GM12892 (cell line): ENCODE measurements around the gene CCDC15.

Experiments used
- POLR2A ChIP-seq: IDR thresholded peaks from 2 replicates; pipeline ENCODE4 v1.6.1; 2011; ENCODE audit warnings: low read depth, low read length, control low read depth
- POLR2AphosphoS5 ChIP-seq: IDR thresholded peaks from 2 replicates; pipeline ENCODE4 v1.6.1; 2011; ENCODE audit warnings: low read depth, low read length, control low read depth
- TAF1 ChIP-seq: IDR thresholded peaks from 2 replicates; pipeline ENCODE4 v1.6.1; 2011; ENCODE audit warnings: low read depth, mild to moderate bottlenecking, control low read depth, low read length, borderline replicate concordance

- no peak for TF ChIP-seq TAF1
- no peak for TF ChIP-seq POLR2AphosphoS5
- TF ChIP-seq POLR2A: no peak
These were observed 109.5 kb downstream of the CCDC15 start for GRCh38 chr11:125063429-125064043.
